ENCODE results near the gene NXN.

GRCh38 chr17:927611-928461 lies 51.7 kb downstream of the NXN start:
- no peak for TF ChIP-seq CTCF (conservative IDR thresholded peaks at IDR 0.05; ENCODE audit: low read depth, low read length)
- TF ChIP-seq EZH2 (IDR thresholded peaks at IDR 0.05; ENCODE audit: borderline replicate concordance, low read depth, low read length, poor library complexity, severe bottlenecking) = no peak

Data from A673 (cell line).